GM12864 (cell line): Measurements from ENCODE around the gene ARHGDIG.

Experiments used
- DNase-seq: peaks from one replicate; pipeline ENCODE4 v3.0.0-alpha.2; 2011; ENCODE audit warnings: low read depth
- H3K4me3 ChIP-seq: 2 replicates; pipeline ENCODE4 v1.5.1; 2011; ENCODE audit warnings: mild to moderate bottlenecking, low read depth, low read length, control low read depth
- CTCF ChIP-seq: IDR thresholded peaks from 2 replicates; pipeline ENCODE4 v1.5.1; 2011; ENCODE audit warnings: low read depth, mild to moderate bottlenecking, moderate library complexity, low read length, control low read depth, inconsistent platforms; ENCODE audit errors: missing control alignments

ARHGDIG gene

GRCh38 chr16:269061-269796, 11.2 kb upstream of the ARHGDIG start:
- DNase-seq = no peak
- no peak for TF ChIP-seq CTCF

GRCh38 chr16:270381-271255, 9.8 kb upstream of the ARHGDIG start:
- TF ChIP-seq CTCF = no peak
- no peak for DNase-seq

More at GRCh38 chr16:269061-269796, 11.2 kb upstream of the ARHGDIG start:
- H3K4me3 ChIP-seq = no peak overlapping the region

GRCh38 chr16:272633-273546, 7.5 kb upstream of the ARHGDIG start:
- no peak for DNase-seq
- no peak overlapping the region for H3K4me3 ChIP-seq
- TF ChIP-seq CTCF = no peak

More at GRCh38 chr16:270381-271255, 9.8 kb upstream of the ARHGDIG start:
- no peak overlapping the region for H3K4me3 ChIP-seq

GRCh38 chr16:273547-274421, 6.6 kb upstream of the ARHGDIG start:
- H3K4me3 ChIP-seq = no peak overlapping the region
- no peak for DNase-seq
- no peak for TF ChIP-seq CTCF

- TF ChIP-seq CTCF = no peak
- H3K4me3 ChIP-seq = no peak overlapping the region
- DNase-seq = no peak
These were observed 5.2 kb upstream of the ARHGDIG start for GRCh38 chr16:275041-275641.
